Activated gamma-delta T cell (primary cell): ENCODE data around the gene COL16A1.

Experiments used
- DNase-seq: peaks from one replicate; lab custom pipeline; 2025; lab: John Stamatoyannopoulos, UW

Gene COL16A1

GRCh38 chr1:31624309-31624708 is 79.5 kb downstream of the COL16A1 start:
- DNase-seq = no peak

GRCh38 chr1:31623365-31623764 is 80.5 kb downstream of the COL16A1 start:
- DNase-seq = no peak

- no peak for DNase-seq
Measured at GRCh38 chr1:31621847-31622730, 81.7 kb downstream of the COL16A1 start.

- no peak for DNase-seq
Measured at GRCh38 chr1:31621498-31621820, 82.4 kb downstream of the COL16A1 start.

GRCh38 chr1:31620631-31621497 is 83.0 kb downstream of the COL16A1 start:
- no peak for DNase-seq

GRCh38 chr1:31618916-31619846 is 84.6 kb downstream of the COL16A1 start:
- DNase-seq = no peak

GRCh38 chr1:31617916-31618746 is 85.7 kb downstream of the COL16A1 start:
- no peak for DNase-seq

- DNase-seq = no peak
Measured at GRCh38 chr1:31617218-31617915, 86.5 kb downstream of the COL16A1 start, which contains the start of gene HCRTR1. TSS of gene HCRTR1 (plus strand) at chr1:31617689. CDS start at chr1:31619193, 1,504 bp downstream.

GRCh38 chr1:31615939-31616338 is 87.9 kb downstream of the COL16A1 start:
- no peak for DNase-seq

GRCh38 chr1:31615414-31615813 is 88.4 kb downstream of the COL16A1 start:
- DNase-seq = no peak

GRCh38 chr1:31614414-31615005 is 89.3 kb downstream of the COL16A1 start:
- DNase-seq = no peak

GRCh38 chr1:31609514-31610118 is 94.2 kb downstream of the COL16A1 start:
- no peak for DNase-seq

- no peak for DNase-seq
Measured at GRCh38 chr1:31607360-31607759, 96.5 kb downstream of the COL16A1 start.

- no peak for DNase-seq
Measured at GRCh38 chr1:31605908-31606427, 97.8 kb downstream of the COL16A1 start.
